HG03575 (cell line): Measurements from ENCODE around the gene POLL.

Source experiments
- ATAC-seq: cut with Tn5 transposase; IDR thresholded peaks from one replicate; pipeline ENCODE4 v1.9.1; 2021; ENCODE audit not compliant: unreplicated experiment, insufficient number of reproducible peaks, low FRiP score; ENCODE audit errors: extremely low read depth

The POLL gene

DNA sequence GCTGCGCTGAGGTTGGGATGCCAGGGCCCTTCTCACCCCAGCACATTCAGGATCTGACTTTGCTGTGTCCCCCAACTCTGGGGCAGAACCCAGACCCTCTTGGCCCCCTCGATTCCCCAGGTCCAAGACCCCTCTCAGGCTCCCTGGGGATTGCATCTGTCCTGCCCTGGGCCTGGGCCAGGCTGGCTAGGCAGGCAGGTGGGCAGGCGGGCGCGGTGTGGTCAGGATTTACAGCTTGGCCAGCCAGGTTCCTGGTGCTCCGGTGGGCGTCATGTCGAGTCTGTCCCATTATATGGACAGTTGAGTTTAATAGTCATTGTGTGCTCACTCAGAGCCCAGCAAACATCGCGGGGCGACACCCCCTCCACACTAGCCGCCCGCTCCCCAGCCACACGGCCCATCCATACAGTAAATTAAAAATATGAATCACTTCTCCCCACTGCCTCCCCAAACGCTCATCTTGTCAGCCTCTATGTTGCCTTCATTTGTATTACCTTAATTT is 23.5 kb downstream of the POLL start:
- ATAC-seq, result no peak

GRCh38 chr10:101563497-101564040 is 24.5 kb downstream of the POLL start:
- ATAC-seq, result no peak

DNA sequence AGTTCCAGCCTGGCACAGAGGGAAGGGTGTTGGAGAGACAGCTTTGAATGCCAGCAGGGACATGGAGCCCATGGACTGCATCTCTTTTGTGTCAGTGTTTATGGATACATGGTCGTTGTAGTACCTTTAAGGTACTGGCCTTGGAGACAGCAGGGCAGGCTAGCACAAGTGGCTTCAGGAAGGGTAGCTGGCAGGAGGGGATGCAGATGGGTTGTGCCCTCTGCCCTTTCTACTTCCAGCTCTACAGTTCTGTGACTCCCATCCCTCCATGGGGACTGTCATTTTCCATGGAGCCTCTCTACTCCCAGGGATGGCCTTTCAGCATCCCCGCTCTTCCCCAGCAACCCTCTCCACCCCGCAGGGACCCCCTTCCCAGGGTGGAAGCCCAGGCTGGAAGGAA is 25.1 kb downstream of the POLL start:
- ATAC-seq, result no peak

GRCh38 chr10:101562231-101562630 is 25.8 kb downstream of the POLL start:
- no peak for ATAC-seq

GRCh38 chr10:101561068-101561915 is 26.8 kb downstream of the POLL start:
- no peak for ATAC-seq

GRCh38 chr10:101560298-101561067 is 27.6 kb downstream of the POLL start:
- no peak for ATAC-seq

DNA sequence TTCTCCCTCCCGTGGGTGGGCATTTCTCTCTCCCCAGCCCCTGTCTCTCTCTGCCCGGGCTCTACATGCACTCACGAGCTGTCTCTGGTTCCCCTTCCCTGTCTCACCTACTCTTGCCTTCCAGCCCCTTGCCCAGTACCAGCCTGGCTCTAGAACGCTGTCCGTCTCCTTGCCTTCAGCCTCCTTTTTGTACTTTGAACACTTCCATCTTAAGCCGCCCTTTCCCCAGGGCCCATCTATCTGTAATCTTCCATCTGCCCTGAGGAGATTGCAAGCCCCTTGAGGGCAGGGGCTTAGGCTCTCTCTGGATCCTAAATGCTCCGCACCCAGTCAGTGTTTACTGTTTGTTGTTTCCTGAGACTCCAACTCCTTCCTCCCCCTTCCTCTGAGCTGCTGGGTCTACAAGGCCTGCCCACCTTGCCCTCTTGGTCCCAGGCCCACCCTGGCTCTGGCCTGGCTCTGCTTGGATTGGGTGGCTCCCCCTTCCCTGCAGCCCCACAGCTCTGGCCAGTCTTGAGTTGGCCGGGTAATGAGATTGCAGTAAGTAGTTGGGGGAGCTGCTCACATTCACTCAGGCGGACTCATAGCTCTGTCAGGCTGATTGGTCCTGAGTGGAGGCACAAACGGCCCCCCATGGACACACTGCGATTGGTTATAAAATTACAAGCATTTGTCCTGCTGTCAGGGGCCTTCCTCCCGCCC is 28.3 kb downstream of the POLL start:
- no peak for ATAC-seq

DNA sequence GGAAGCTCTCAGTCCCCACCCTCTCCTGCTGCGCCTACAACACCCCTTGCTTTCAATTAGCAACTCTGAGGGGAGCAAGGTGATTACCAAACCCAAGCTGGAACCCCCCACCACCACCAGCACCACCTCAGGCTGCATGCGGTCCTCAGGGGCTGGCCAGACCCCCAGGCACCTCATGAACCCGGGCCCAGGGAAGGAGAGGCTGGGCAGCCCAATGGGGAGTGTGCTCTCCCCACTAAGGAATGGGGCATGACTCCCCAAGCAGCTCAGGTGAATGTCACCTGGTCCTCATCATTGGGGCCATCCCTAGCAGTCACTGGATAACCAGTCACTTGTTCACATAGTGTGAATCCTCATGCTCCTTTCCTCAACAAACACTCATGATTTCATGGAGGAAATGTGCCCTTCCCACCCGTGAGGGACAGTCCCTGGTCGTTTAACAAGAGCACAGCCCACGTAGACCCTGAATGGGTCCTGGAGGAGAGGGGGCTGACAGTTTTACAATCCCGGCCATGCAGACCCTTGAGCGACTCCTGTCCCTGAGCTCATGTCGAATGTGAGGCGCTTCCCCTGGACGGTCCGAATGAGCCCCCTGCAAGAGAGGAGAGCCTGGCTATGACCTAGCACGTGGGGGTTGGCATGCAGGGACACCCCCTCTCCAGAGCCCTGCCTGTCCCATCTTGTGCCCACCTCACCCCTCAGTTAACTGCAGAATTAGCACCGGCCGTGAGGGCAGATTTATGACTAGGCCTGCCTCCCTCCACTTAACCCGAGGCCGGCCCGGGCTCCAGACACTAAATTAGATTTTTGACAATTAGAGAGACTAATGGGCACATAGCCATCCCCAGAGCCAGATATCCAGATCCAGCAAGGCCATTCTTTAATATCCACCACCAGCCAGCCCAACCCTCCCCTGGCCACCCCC is 29.1 kb downstream of the POLL start:
- no peak for ATAC-seq

- no peak for ATAC-seq
Measured at GRCh38 chr10:101558204-101558603, 29.9 kb downstream of the POLL start.

DNA sequence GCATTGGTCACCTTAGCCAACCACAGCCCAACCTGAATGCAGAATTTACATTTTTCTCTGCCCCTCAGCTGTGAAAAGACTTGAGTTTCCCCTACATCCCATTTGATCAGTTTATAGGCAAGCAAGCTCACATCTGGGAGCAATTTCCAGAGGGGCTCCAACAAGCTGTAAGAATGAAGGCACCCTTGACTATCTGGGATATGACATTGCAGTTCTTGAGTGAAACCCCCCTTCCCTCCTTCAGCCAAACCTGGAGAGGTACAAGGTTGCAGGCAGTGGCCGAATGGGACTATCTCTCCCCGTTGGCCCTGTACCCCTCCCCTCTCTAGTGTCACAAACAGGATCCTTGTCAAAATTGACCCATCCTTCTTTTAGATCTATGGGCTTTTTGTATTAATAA is 30.5 kb downstream of the POLL start:
- ATAC-seq, result no peak

DNA sequence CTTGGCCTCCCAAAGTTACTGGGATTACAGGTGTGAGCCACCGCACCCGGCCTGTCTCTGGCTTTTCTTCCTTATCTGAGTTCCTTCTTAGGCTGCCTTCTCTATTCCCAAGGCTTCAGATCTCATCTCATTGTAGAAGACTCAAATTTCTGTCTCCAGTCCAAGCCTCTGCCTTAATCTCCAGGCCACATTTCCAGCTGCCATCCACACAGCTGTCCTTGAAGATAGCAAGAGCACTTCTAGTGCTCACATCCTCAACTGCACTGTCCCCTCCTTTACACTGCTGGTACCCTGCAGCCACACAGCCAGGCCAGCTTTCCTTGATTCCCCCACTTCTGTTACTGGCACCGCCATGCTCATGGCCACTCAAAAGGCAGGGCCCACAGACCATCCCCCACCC is 35.6 kb downstream of the POLL start:
- ATAC-seq, result no peak

DNA sequence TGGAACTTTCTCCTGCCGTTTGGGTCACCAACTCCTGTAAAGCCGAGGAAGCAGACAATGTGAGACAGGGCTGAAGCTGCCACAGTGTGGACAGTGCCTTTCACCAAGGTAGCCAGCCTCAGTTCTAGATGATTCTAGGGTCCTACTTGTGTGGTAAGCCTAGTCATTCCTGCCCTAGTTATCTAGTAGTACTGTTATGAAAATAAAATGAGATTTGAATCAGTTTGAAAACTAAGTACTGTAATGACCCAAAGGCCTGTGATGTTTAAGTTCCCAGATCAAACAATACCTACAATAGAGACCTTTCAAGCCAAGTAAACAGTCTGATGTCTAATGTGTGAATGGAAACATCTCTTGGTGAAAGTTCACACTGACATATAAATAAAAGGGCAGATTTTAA is 37.1 kb downstream of the POLL start:
- no peak for ATAC-seq

DNA sequence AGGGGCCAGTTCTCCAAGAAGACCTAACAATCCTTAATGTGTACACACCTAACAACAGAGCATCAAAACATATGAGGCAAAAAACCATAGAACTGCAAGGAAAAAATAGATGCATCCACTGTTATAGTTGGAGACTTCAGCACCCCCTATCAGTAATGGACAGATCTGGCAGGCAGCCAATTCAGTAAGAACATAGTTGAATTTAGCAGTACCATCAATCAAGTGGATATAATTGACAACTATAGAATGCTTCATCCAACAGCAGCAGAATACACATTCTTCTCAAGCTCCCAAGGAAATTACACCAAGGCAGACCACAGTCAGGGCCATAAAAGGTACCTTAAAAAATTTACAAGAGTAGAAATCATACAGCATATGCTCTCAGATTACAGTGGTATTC is 42.2 kb downstream of the POLL start:
- no peak for ATAC-seq

DNA sequence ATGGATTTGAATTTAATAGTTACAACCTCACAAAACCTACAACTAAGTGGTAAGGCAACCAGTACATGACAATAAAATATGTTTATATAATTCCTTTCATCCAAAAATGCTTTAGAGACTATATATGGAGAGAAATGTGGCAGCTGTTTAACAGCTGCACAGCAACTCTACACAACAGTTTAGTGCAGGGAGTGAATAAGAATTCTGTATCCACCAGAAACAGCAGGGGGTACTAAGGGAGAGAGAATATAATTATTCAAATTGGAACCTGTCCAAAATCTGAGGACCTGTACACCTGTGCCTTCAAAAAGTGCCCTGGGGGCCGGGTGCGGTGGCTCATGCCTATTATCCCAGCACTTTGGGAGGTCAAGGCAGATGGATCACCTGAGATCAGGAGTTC is 49.6 kb downstream of the POLL start:
- no peak for ATAC-seq

DNA sequence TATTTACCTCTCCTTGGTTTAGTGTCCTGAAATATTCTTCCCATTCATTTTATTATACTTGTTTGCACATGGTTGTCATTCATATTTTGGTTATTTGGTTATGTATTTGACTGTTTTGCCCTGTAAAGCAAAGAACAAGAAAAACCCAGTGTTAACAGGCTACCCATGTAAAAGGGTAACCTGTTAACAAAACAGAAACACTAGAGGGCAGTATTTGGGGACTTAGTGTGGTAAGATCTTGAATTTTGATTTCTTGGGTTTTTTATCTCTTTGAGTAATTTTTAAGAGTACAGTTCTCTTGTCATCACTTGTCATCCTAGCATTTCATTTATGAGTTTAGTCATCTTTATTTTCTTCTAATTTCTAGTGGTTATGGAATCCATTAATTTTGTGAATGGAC is 51.3 kb downstream of the POLL start:
- no peak for ATAC-seq

DNA sequence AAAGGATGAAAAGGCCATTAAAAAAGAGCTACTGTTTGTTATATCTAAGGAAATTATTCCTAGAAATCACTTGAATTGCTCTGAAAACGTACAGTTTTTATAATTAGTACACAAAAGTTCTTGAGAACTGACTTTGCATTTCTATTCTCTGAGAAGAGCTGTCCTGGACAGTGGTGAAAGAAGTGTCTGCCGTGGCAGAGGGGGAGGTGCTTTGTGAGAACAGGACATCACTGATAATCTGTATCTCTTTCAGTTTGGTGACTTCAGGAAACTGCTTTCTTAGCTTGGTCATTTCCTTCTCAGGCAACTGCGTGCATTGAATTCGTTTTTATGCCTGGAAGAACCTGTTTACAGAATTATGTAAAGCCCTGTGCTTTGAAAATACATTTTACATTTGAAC is 52.1 kb downstream of the POLL start:
- no peak for ATAC-seq

DNA sequence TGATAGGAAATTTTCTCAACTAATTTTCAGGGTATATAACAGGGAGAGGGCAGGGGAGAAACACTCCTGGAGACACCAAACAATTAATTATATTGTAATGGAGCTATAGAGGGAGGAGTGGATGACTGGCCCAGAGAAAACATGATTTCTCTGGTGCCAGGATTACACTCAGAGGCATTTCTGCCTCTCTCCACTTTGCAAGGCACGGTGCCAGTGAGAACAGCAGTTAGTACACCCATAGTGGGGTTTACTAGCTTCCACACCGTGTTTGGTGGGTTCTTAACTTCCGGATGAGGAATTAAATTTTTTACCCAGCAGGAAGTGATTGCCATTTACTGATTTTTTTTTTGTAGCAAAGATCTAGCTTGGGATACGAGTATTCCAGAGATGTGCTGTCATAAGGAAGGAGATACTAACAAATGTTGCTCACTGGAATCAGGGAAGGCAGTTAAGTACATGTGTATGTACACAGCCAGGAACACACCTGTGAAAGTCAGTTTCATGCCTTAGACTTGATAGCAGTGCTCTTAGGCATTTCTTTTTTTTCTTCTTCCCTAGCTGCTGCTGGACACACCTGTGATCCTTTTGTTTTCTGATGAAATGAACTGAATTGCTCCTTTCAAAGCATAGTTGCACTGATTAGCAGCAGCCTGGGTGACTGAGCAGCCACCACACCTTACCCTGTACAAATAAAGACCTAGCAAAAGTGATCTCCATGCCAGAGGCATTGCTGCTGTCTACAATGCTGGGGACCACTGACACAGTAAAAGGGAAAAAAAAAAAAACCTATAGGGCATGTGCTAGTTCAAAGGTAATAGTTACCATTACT is 58.1 kb downstream of the POLL start:
- ATAC-seq, result no peak

DNA sequence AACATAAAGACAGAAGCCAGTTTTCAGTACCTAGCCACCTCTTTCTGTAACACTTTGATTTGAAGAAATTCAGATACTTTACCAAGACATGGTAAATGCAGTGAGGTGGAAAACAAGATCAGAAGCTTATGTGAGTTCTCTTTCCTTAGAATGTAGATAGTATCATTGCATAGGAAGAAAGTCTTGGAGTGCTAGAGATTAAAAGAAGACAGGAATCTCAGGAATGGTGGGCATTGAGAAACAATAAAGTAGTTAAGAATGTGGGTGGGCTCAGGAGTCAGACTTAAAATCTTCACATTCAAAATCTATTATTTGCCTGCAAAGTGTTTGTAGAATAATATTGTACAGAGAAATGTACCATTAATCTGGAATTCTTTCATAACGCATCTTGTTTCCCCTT is 58.9 kb downstream of the POLL start:
- ATAC-seq, result no peak
